Ovary (tissue), 9 donors: ENCODE measurements around the gene CPD. TPM values are rescaled to one million over a fixed set of nuclear protein-coding genes. Genes with fewer than 3 reads are reported as not detected.
A peak's percentile ranks its signal among the peaks of the same experiment; 100 is the strongest.
"Not testable (repeated sequence)": the region's sequence is repeated elsewhere in the genome, so short reads cannot be mapped to it uniquely, and the experiment has no call there.

Experiments used
- DNase-seq, 5 donors: peaks; one replicate each; pipeline ENCODE4 v3.0.0-alpha.2; 2019 to 2020
- H3K27ac ChIP-seq, 2 donors: fragments of 200-600 bp; one replicate each; pipeline versions ENCODE4 v1.5.1 to v1.8.0; 2019 to 2022
- H3K27me3 ChIP-seq: fragments of 200-600 bp; one replicate; pipeline ENCODE4 v1.8.0; 2022
- H3K36me3 ChIP-seq: fragments of 200-600 bp; sonication (generic); one replicate; pipeline ENCODE4 v1.5.1; 2019
- H3K4me1 ChIP-seq: one replicate; pipeline ENCODE4 v1.8.1; 2013; ENCODE audit warnings: mild to moderate bottlenecking, moderate library complexity; ENCODE audit not compliant: insufficient read depth
- H3K4me3 ChIP-seq: fragments of 200-600 bp; sonication (generic); one replicate; pipeline ENCODE4 v1.5.1; 2017
- H3K9me3 ChIP-seq, 2 donors: fragments of 200-600 bp in 1 of 2; sonication (generic) in 1 of 2; one replicate each; pipeline versions ENCODE4 v1.5.1 to v1.8.1; 2013 to 2019; ENCODE audit warnings: mild to moderate bottlenecking in 1 of 2, moderate library complexity in 1 of 2
- CTCF ChIP-seq, 3 donors: fragments of 450-650 bp in 2 of 3; fragments of 200-600 bp in 1 of 3; IDR thresholded peaks; one replicate each; pipeline versions ENCODE4 v1.5.1 to v1.8.0; 2016 to 2022; ENCODE audit warnings: antibody characterized with exemption in 3 of 3, mild to moderate bottlenecking in 1 of 3
- EP300 ChIP-seq: sonication (generic); formaldehyde crosslinking; IDR thresholded peaks from one replicate; pipeline ENCODE4 v1.6.1; 2017; ENCODE audit warnings: antibody characterized with exemption
- POLR2A ChIP-seq: fragments of 450-650 bp; IDR thresholded peaks from one replicate; pipeline ENCODE4 v1.6.1; 2017; ENCODE audit warnings: antibody characterized with exemption, mild to moderate bottlenecking, moderate library complexity
- WGBS, 3 donors: extraction: QIAGEN DNeasy Blood & Tissue Kit in 1 of 3; methylation state at CpG; one replicate each; pipeline versions ENCODE4 v1.1.5 to v1.1.7; 2013 to 2017; 5-methylcytosine and 5-hydroxymethylcytosine counted together
- intact Hi-C, 4 donors: fragments of 100-400 bp; cut with DNase I; formaldehyde crosslinking; loops; one replicate each; pipeline versions ENCODE4 v1.11.0 to v1.15.1; 2022 to 2023
- polyA plus RNA-seq, 2 donors: library from polyadenylated mRNA; stranded (reverse); fragments of 200-250 nt in 1 of 2; fragments of 350-450 nt in 1 of 2; fragmentation: Illumina TruSeq in 1 of 2; extraction: RNeasy Lipid Tissue Mini Kit (QIAGEN cat#74804) in 1 of 2; gene quantifications; one replicate each; pipeline ENCODE4 v1.2.3, GENCODE V29; 2013 to 2014
- total RNA-seq, 7 donors: library from RNA; depleted of rRNA in 2 of 7; stranded (reverse); fragments of >200 nt in 2 of 7; fragmentation: NEBNext Ultra II Directional in 3 of 7; extraction: Animal tissue kit (Norgen Biotek cat#: 25700) in 3 of 7; gene quantifications; one replicate each; pipeline versions ENCODE4 v1.1.0 to v1.2.4, GENCODE V29; 2016 to 2023
- donor health status: DM: no; HTN: no; CAD: no; lungs with moderate emphysema.
- donor health status: DM: no; HTN: no; CAD: no.
- donor health status: Bipolar disorder and iron deficiency.
- donor health status: DM: yes; HTN: yes; CAD: no.
- donor health status: DM: no; HTN: no; CAD: no.
- donor health status: DM: yes; HTN: yes; CAD: no.

CPD gene
- total and polyA plus RNA-seq, 9 donors, result 8.6 to 53.8 (median 28.6) TPM

GRCh38 chr17:30433514-30433913 lies 54.8 kb downstream of the CPD start:
- H3K27ac ChIP-seq, result no peak overlapping the region
- H3K4me1 ChIP-seq, result no peaks in the 10 kb centered on the region
- H3K27me3 ChIP-seq, result no peaks in the 10 kb centered on the region
- H3K9me3 ChIP-seq, result no peaks in the 10 kb centered on the region
- TF ChIP-seq POLR2A (no peak), CTCF (IDR thresholded peaks at IDR 0.05) (no peak), EP300 (no peak)
- H3K4me3 ChIP-seq, result no peak overlapping the region
- no peak for DNase-seq
- intact Hi-C loops, result no loop called here
- 91 to 97% (median 92%) methylated on average over 1 of the region's 1 CpG for WGBS, 3 donors
- no peaks in the 10 kb centered on the region for H3K36me3 ChIP-seq

- no peaks in the 10 kb centered on the region for H3K36me3 ChIP-seq
Observed at GRCh38 chr17:30436729-30437128, 58.0 kb downstream of the CPD start.

GRCh38 chr17:30443721-30444120 lies 65.0 kb downstream of the CPD start:
- H3K9me3 ChIP-seq, result no peaks in the 10 kb centered on the region
- no peak for TF ChIP-seq EP300
- no peak for TF ChIP-seq POLR2A
- TF ChIP-seq CTCF (IDR thresholded peaks at IDR 0.05), result no peak
- H3K27me3 ChIP-seq, result no peaks in the 10 kb centered on the region
- no peaks in the 10 kb centered on the region for H3K4me1 ChIP-seq
- H3K27ac ChIP-seq, result no peak overlapping the region
- H3K4me3 ChIP-seq, result no peak overlapping the region
- 87 to 91% (median 90%) methylated on average over 6 of the region's 6 CpGs for WGBS, 3 donors
- DNase-seq, result no peak
- intact Hi-C loops, result no loop called here
- H3K36me3 ChIP-seq, result no peaks in the 10 kb centered on the region

More at GRCh38 chr17:30436729-30437128, 58.0 kb downstream of the CPD start:
- Histone ChIP-seq H3K9me3 (no peaks in the 10 kb centered on the region), H3K4me3 (no peak overlapping the region), H3K4me1 (no peaks in the 10 kb centered on the region), H3K27ac (no peak overlapping the region), H3K27me3 (no peaks in the 10 kb centered on the region)
- DNase-seq, result no peak
- TF ChIP-seq POLR2A (no peak), CTCF (IDR thresholded peaks at IDR 0.05) (no peak), EP300 (no peak)
- intact Hi-C loops, result no loop called here

DNA sequence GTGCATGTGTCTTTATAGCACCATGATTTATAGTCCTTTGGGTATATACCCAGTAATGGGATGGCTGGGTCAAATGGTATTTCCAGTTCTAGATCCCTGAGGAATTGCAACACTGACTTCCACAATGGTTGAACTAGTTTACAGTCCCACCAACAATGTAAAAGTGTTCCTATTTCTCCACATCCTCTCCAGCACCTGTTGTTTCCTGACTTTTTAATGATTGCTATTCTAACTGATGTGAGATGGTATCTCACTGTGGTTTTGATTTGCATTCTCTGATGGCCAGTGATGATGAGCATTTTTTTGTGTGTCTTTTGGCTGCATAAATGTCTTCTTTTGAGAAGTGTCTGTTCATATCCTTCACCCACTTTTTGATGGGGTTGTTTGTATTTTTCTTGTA lies 67.9 kb downstream of the CPD start:
- H3K4me1 ChIP-seq, H3K27ac ChIP-seq, H3K4me3 ChIP-seq, H3K27me3 ChIP-seq, intact Hi-C loops, DNase-seq, H3K36me3 ChIP-seq, H3K9me3 ChIP-seq: not testable (repeated sequence)

DNA sequence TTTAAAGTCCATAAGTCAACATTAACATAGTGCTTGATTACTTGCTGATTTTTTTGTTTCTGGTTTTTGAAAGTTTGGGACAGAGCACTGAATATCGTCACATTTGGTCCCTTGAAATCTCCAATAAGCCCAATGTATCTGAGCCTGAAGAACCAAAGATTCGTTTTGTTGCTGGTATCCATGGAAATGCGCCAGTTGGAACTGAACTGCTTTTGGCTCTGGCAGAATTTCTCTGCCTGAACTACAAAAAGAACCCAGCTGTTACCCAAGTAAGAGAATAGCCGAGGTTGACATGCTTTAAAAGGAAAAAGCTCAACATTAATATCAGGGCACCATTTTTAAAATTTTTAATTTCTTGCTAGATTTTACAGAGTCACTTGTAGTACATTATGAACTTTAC lies 70.8 kb downstream of the CPD start:
- no peaks in the 10 kb centered on the region for H3K36me3 ChIP-seq
- H3K27me3 ChIP-seq, result no peaks in the 10 kb centered on the region
- TF ChIP-seq CTCF (IDR thresholded peaks at IDR 0.05) (no peak), EP300 (no peak), POLR2A (no peak)
- intact Hi-C loops, result no loop called here
- H3K9me3 ChIP-seq, result no peaks in the 10 kb centered on the region
- WGBS, 3 donors, result 6 to 21% (median 20%) methylated on average over 4 of the region's 4 CpGs
- H3K4me3 ChIP-seq, result no peak overlapping the region
- no peak overlapping the region for H3K27ac ChIP-seq
- DNase-seq, result peak; percentile 52 to 59 (median 55)
- no peaks in the 10 kb centered on the region for H3K4me1 ChIP-seq
